Esophagus muscularis mucosa (tissue), 4 donors: ENCODE results near the gene CFAP92.

Experiments used
- EP300 ChIP-seq: sonication (generic); formaldehyde crosslinking; IDR thresholded peaks from one replicate; pipeline ENCODE4 v1.6.1; 2017; ENCODE audit warnings: antibody characterized with exemption
- POLR2A ChIP-seq: fragments of 450-650 bp; IDR thresholded peaks from one replicate; pipeline ENCODE4 v1.6.1; 2017; ENCODE audit warnings: antibody characterized with exemption, moderate library complexity, mild to moderate bottlenecking, low read depth
- POLR2AphosphoS5 ChIP-seq, 2 donors: sonication (generic); formaldehyde crosslinking; IDR thresholded peaks; one replicate each; pipeline ENCODE4 v1.6.1; 2017; ENCODE audit warnings: antibody characterized with exemption in 2 of 2
- TF ChIP-seq, protein P1 (sequence below), 3 experiments: fragments of 200-600 bp in 2 of 3; fragments of 450-650 bp in 1 of 3; sonication (generic) in 2 of 3; IDR thresholded peaks; one replicate each; pipeline ENCODE4 v1.5.1; 2017 to 2019; ENCODE audit warnings: antibody characterized with exemption in 3 of 3, mild to moderate bottlenecking in 2 of 3, moderate library complexity in 1 of 3

DNA sequence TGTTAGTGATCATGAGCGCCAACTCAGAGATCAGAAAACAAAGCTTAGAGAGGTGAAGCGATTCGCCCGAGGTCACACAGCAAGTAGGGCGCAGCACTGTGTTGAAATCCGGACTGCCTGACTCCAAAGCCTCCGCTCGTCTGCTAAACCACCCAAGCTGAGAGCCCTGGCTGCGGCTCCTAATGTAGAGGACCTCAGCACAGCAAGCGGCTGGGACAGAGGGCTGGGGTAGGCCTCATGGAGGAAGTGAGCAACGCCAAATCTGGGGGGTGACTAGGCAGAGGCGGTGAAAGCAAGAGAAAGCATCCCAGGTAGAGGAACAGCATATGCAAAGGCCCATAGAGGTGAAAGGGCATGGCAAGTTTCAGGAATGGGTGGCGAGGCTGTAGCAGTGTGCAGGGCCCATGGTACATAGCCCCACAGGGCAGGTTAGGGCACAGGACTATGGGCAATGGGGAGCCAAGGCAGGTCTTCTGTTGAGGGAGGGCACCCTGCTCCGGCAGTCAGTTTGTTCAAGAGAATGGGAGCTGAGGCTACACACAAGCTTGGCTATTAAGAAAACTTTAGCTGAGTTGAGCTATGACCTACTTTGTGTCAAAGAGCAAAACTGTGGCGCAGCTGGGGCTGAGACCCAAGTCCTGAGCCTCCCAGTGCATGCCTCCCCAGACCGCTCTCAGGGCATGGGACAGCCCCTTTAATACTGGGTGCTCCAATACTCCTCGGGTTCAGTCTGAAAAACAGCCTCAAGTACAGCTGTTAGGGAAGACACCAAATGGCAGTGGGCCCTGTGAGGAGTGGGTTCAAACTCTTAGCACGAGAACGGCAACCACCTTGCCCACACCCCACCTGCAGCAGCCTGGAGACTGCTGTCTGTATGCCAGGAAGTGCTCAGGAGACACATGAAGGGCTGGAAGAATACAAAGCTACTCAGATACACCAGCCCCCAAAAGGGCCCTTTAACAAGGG is 988 bp upstream of the CFAP92 start:
- TF ChIP-seq, protein P1, sequence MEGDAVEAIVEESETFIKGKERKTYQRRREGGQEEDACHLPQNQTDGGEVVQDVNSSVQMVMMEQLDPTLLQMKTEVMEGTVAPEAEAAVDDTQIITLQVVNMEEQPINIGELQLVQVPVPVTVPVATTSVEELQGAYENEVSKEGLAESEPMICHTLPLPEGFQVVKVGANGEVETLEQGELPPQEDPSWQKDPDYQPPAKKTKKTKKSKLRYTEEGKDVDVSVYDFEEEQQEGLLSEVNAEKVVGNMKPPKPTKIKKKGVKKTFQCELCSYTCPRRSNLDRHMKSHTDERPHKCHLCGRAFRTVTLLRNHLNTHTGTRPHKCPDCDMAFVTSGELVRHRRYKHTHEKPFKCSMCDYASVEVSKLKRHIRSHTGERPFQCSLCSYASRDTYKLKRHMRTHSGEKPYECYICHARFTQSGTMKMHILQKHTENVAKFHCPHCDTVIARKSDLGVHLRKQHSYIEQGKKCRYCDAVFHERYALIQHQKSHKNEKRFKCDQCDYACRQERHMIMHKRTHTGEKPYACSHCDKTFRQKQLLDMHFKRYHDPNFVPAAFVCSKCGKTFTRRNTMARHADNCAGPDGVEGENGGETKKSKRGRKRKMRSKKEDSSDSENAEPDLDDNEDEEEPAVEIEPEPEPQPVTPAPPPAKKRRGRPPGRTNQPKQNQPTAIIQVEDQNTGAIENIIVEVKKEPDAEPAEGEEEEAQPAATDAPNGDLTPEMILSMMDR (IDR thresholded peaks at IDR 0.05): no peak
- no peak for TF ChIP-seq POLR2A
- no peak for TF ChIP-seq EP300
- TF ChIP-seq POLR2AphosphoS5 (IDR thresholded peaks at IDR 0.05): no peak
